Erythroblast (primary cell): ENCODE data around the gene MPPED2.

Source experiments
- GATA1 ChIP-seq: IDR thresholded peaks from 2 replicates; pipeline ENCODE4 v1.6.1; 2011; ENCODE audit warnings: low read depth, mild to moderate bottlenecking, control low read depth, low read length, moderate library complexity
- POLR2A ChIP-seq: IDR thresholded peaks from 2 replicates; pipeline ENCODE4 v1.6.1; 2011; ENCODE audit warnings: mild to moderate bottlenecking, low read length

DNA sequence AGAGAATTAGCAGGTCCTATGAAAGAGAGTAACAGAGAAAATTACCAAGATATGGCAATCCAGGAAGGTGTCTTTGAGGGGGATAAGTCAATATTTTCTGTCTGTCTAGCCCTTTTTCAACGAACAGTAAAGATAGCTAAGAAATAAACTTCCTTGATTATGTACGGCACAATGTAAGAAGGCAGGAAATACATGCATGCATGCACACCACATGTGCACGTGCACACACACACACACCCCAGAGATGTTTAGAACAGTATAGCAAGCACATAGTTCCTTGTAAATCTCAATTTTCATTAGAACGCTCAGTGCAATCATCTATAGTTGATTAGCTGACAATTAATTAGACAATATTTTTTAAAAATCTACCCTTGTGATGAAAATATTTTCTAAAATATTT is 74.7 kb downstream of the MPPED2 start:
- no peak for TF ChIP-seq POLR2A
- no peak for TF ChIP-seq GATA1
